ENCODE data around the gene AMT.

The AMT gene

DNA sequence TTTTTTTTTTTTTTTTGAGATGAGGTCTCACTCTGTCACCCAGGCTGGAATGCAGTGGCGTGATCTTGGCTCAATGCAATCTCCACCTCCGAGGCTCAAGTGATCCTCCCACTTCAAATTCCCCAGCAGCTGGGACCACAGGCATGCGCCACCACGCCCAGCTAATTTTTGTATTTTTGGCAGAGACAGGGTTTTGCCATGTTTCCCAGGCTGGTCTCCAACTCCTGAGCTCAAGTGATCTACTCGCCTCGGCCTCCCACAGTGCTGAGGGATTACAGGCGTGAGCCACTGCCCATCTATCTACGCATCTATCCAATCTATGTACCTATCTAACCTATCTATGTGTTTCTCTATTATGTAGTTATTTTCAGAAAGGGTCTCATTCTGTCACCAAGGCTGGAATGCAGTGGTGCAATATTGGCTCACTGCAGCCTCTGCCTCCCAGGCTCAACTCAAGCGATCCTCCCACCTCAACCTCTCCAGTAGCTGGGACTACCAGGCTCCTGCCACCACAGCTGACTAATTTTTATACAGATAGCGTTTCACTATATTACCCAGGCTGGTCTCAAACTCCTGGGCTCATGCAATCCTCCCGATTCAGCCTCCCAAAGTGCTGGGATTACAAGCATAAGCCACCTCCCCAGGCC, 43.9 kb downstream of the AMT start:
- Histone ChIP-seq H3K27me3 (ENCODE audit: insufficient read depth, low read depth, severe bottlenecking) (no peaks in the 10 kb centered on the region), H3K27ac (no peak overlapping the region), H3K36me3 (peaks cover 29% of the 10 kb centered on the region), H3K9me3 (ENCODE audit: severe bottlenecking) (no peaks in the 10 kb centered on the region), H3K4me3 (ENCODE audit: low read depth, low read length) (no peak overlapping the region)
- no peak for DNase-seq
- TF ChIP-seq, protein P1, sequence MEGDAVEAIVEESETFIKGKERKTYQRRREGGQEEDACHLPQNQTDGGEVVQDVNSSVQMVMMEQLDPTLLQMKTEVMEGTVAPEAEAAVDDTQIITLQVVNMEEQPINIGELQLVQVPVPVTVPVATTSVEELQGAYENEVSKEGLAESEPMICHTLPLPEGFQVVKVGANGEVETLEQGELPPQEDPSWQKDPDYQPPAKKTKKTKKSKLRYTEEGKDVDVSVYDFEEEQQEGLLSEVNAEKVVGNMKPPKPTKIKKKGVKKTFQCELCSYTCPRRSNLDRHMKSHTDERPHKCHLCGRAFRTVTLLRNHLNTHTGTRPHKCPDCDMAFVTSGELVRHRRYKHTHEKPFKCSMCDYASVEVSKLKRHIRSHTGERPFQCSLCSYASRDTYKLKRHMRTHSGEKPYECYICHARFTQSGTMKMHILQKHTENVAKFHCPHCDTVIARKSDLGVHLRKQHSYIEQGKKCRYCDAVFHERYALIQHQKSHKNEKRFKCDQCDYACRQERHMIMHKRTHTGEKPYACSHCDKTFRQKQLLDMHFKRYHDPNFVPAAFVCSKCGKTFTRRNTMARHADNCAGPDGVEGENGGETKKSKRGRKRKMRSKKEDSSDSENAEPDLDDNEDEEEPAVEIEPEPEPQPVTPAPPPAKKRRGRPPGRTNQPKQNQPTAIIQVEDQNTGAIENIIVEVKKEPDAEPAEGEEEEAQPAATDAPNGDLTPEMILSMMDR (IDR thresholded peaks at IDR 0.05; ENCODE audit: low read depth, low read length) = no peak

DNA sequence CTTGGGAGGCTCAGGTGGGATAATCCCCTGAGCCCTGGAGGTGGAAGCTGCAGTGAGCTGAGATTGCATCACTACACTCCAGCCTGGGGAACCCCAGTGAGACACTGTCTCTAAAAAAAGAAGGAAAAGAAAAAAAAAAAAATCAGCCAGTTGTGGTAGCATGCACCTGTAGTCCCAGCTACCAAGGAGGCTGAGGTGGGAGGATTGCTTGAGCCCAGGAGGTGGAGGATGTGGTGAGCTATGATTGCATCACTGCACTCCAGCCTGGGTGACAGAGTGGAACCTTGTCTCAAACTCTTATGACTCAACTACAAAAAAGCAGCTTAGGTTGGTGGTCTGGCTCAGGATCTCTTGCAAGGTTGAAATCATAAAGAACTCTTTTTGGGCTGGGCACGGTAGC, 44.8 kb downstream of the AMT start:
- TF ChIP-seq, protein P1 (IDR thresholded peaks at IDR 0.05; ENCODE audit: low read depth, low read length) = no peak
- no peak for DNase-seq
- no peaks in the 10 kb centered on the region for H3K27me3 ChIP-seq (ENCODE audit: insufficient read depth, low read depth, severe bottlenecking)
- no peak overlapping the region for H3K4me3 ChIP-seq (ENCODE audit: low read depth, low read length)
- H3K36me3 ChIP-seq = peaks cover 37% of the 10 kb centered on the region
- H3K9me3 ChIP-seq (ENCODE audit: severe bottlenecking) = no peaks in the 10 kb centered on the region
- H3K27ac ChIP-seq = no peak overlapping the region

DNA sequence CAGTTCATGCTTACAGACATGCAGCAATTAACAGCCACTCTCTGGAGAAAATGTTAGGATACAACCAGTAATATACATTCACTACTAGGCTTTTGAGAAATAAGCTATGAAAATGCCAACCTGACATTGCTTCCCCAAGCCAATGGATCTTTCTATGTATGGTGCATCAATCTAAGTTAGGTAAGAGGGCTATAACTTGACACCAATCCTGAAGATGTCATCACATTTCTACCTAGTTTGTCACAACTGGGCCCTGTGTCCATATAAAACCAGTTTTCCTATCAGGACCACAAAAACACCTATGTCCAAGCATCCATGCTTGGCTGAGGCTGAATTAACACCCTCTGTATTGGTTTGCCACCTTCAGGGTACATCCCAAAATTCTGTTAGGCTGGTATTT, 50.3 kb downstream of the AMT start:
- Histone ChIP-seq H3K36me3 (peaks cover 87% of the 10 kb centered on the region), H3K27me3 (ENCODE audit: insufficient read depth, low read depth, severe bottlenecking) (no peaks in the 10 kb centered on the region), H3K27ac (no peak overlapping the region), H3K4me3 (ENCODE audit: low read depth, low read length) (no peak overlapping the region), H3K9me3 (ENCODE audit: severe bottlenecking) (no peaks in the 10 kb centered on the region)
- TF ChIP-seq, protein P1 (IDR thresholded peaks at IDR 0.05; ENCODE audit: low read depth, low read length) = no peak
- DNase-seq = no peak

DNA sequence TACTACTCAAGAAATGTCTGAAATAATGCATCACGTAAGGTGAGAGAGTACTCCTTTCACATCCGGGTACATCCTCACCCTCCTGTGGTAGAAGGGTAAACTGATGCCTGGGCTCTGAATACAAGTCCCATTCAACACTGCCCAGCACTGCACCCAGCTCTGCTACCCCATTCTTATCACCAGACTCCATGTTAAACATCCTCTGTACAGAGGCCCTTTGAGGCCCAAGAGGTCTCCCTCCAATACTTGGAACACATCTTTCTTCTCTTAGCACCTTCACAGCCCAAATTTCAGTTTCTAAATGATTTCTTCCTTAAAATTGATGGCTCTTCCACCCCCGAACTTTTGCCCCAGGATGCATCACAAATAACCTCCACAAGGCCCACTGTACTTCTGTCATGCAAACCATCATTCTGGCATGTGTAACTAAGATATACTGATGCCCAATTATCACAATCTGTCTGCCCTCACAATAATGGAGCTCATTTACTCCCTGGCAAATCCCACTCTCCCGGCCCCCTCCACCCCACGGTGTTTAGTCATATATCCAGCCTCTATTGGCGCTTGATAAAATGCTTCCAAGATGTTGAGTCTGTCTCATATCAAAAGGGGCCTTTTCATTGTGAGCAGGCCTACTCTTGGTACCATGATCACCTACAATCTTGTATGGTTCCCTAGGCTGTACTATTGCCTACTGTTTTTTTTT, 51.5 kb downstream of the AMT start:
- Histone ChIP-seq H3K36me3 (peaks cover 94% of the 10 kb centered on the region), H3K27ac (no peak overlapping the region), H3K27me3 (ENCODE audit: insufficient read depth, low read depth, severe bottlenecking) (no peaks in the 10 kb centered on the region), H3K4me3 (ENCODE audit: low read depth, low read length) (no peak overlapping the region), H3K9me3 (ENCODE audit: severe bottlenecking) (no peaks in the 10 kb centered on the region)
- DNase-seq = no peak
- TF ChIP-seq, protein P1 (IDR thresholded peaks at IDR 0.05; ENCODE audit: low read depth, low read length) = no peak

Measured in WERI-Rb-1 (cell line).